SU-DHL-6 (cell line): ENCODE measurements around the gene SKIC8.

ENCODE experiments used
- H2AFZ ChIP-seq: fragments of 200-600 bp; sonication (generic); 2 replicates; pipeline ENCODE4 v1.6.1; 2014; ENCODE audit warnings: low read depth, mild to moderate bottlenecking, moderate library complexity, mixed read lengths, antibody characterized with exemption, low read length; ENCODE audit not compliant: severe bottlenecking
- H3F3A ChIP-seq: fragments of 200-600 bp; shearing (Covaris generic); 2 replicates; pipeline ENCODE4 v1.6.0; 2016; ENCODE audit warnings: antibody characterized with exemption, mild to moderate bottlenecking; ENCODE audit not compliant: insufficient read depth
- H3K27ac ChIP-seq: fragments of 200-600 bp; sonication (generic); 2 replicates; pipeline ENCODE4 v1.5.1; 2016; ENCODE audit warnings: low read depth, mild to moderate bottlenecking, low read length, moderate library complexity, mixed read lengths
- H3K27me3 ChIP-seq: fragments of 200-600 bp; sonication (generic), shearing (Covaris generic); 2 replicates; pipeline ENCODE4 v1.6.0; 2014; ENCODE audit warnings: mild to moderate bottlenecking, low read length
- H3K36me3 ChIP-seq: fragments of 200-600 bp; sonication (generic); 2 replicates; pipeline ENCODE4 v1.6.1; 2014; ENCODE audit warnings: mild to moderate bottlenecking, low read length, mixed read lengths
- H3K4me2 ChIP-seq: fragments of 300-600, 200-600 bp; shearing (Covaris generic), sonication (generic); 2 replicates; pipeline ENCODE4 v1.6.0; 2014; ENCODE audit warnings: low read length, low read depth, mild to moderate bottlenecking; ENCODE audit not compliant: poor library complexity, severe bottlenecking
- H3K4me3 ChIP-seq: fragments of 200-600 bp; sonication (generic); 2 replicates; pipeline ENCODE4 v1.5.1; 2014; ENCODE audit warnings: antibody characterized with exemption, low read length, mild to moderate bottlenecking, mixed read lengths; ENCODE audit not compliant: insufficient read depth, poor library complexity, severe bottlenecking
- H3K79me2 ChIP-seq: fragments of 200-600 bp; sonication (generic); 2 replicates; pipeline ENCODE4 v1.6.1; 2014; ENCODE audit warnings: mild to moderate bottlenecking, low read length, moderate library complexity; ENCODE audit not compliant: insufficient read depth
- H3K9ac ChIP-seq: fragments of 200-600 bp; sonication (generic); 2 replicates; pipeline ENCODE4 v1.7.0; 2014; ENCODE audit warnings: mild to moderate bottlenecking, low read length
- H3K9me2 ChIP-seq: fragments of 200-600 bp; sonication (generic); replicated peaks from 2 replicates; pipeline ENCODE4 v1.6.1; 2014; ENCODE audit warnings: low read length; ENCODE audit not compliant: insufficient read depth
- H3K9me3 ChIP-seq: fragments of 200-600 bp; sonication (generic); 2 replicates; pipeline ENCODE4 v1.6.1; 2014; ENCODE audit warnings: low read length, mixed read lengths; ENCODE audit not compliant: insufficient read depth
- H4K20me1 ChIP-seq: fragments of 200-600 bp; sonication (generic); 2 replicates; pipeline ENCODE4 v1.6.1; 2014; ENCODE audit warnings: low read depth, mild to moderate bottlenecking, antibody characterized with exemption, low read length, moderate library complexity, mixed read lengths
- EZH2phosphoT487 ChIP-seq: fragments of 200-600 bp; sonication (generic), shearing (Covaris generic); conservative IDR thresholded peaks from 2 replicates; pipeline ENCODE4 v1.6.1; 2018; ENCODE audit warnings: mild to moderate bottlenecking, antibody characterized with exemption, low read length, moderate library complexity, mixed read lengths
- TF ChIP-seq, protein P1 (sequence below): fragments of 200-600 bp; sonication (generic); IDR thresholded peaks from one replicate; pipeline ENCODE4 v1.5.1; 2017; ENCODE audit warnings: antibody characterized with exemption, mild to moderate bottlenecking, low read length, moderate library complexity; ENCODE audit not compliant: insufficient read depth, poor library complexity, severe bottlenecking

SKIC8 gene

DNA sequence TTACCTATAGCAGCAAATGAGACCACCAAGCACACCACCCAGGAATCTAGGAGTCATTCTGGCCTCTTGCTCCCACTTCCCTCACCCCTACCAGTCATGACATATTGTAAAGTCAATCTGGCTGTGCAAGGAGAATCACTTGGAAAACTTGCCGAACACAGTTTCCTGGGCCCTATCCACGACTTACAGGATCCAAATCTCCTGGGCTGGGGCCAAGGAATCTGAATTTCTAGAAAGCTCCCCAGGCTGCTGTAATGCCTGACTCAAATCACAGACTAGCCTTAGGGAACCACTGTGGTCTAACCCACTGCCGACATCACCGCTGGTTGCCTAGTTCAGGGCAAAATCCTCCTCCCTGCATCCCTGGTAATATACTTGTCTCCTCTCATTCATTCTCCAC is 36.6 kb upstream of the SKIC8 start:
- H3K27ac ChIP-seq = no peak overlapping the region
- H3F3A ChIP-seq = no peaks in the 10 kb centered on the region
- no peak overlapping the region for H2AFZ ChIP-seq
- no peaks in the 10 kb centered on the region for H3K36me3 ChIP-seq
- H3K4me2 ChIP-seq = no peak overlapping the region
- no peak overlapping the region for H3K9ac ChIP-seq
- H4K20me1 ChIP-seq = no peaks in the 10 kb centered on the region
- TF ChIP-seq EZH2phosphoT487 = no peak
- no peaks in the 10 kb centered on the region for H3K27me3 ChIP-seq
- H3K9me3 ChIP-seq = no peaks in the 10 kb centered on the region
- H3K4me3 ChIP-seq = no peak overlapping the region
- H3K9me2 ChIP-seq = no peaks in the 10 kb centered on the region
- no peaks in the 10 kb centered on the region for H3K79me2 ChIP-seq

DNA sequence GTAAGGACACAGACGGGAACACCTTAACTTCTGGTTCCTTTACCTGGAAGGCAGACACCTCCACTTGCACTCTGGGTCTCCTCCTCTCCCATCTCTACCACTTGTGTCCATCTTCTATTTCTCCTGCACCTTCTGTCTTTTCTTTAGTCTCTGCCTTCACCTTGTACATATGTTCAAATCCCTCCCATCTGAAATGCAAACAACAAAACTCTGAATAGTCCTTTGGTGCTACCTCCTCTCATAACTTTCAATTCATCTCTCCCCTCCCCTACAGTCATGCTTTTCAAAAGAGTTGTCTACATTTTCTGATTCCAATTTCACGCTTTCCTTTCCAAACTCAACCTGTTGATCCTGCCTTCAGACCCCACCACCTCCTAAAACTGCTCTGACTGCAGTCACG is 35.4 kb upstream of the SKIC8 start:
- Histone ChIP-seq H3K9me3 (no peaks in the 10 kb centered on the region), H2AFZ (no peak overlapping the region), H3K79me2 (no peaks in the 10 kb centered on the region), H3K27ac (no peak overlapping the region), H3K4me2 (no peak overlapping the region), H3K4me3 (no peak overlapping the region), H4K20me1 (no peaks in the 10 kb centered on the region), H3K27me3 (no peaks in the 10 kb centered on the region), H3K36me3 (no peaks in the 10 kb centered on the region), H3K9me2 (no peaks in the 10 kb centered on the region), H3K9ac (no peak overlapping the region), H3F3A (no peaks in the 10 kb centered on the region)
- TF ChIP-seq, protein P1, sequence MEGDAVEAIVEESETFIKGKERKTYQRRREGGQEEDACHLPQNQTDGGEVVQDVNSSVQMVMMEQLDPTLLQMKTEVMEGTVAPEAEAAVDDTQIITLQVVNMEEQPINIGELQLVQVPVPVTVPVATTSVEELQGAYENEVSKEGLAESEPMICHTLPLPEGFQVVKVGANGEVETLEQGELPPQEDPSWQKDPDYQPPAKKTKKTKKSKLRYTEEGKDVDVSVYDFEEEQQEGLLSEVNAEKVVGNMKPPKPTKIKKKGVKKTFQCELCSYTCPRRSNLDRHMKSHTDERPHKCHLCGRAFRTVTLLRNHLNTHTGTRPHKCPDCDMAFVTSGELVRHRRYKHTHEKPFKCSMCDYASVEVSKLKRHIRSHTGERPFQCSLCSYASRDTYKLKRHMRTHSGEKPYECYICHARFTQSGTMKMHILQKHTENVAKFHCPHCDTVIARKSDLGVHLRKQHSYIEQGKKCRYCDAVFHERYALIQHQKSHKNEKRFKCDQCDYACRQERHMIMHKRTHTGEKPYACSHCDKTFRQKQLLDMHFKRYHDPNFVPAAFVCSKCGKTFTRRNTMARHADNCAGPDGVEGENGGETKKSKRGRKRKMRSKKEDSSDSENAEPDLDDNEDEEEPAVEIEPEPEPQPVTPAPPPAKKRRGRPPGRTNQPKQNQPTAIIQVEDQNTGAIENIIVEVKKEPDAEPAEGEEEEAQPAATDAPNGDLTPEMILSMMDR = no peak
- no peak for TF ChIP-seq EZH2phosphoT487

DNA sequence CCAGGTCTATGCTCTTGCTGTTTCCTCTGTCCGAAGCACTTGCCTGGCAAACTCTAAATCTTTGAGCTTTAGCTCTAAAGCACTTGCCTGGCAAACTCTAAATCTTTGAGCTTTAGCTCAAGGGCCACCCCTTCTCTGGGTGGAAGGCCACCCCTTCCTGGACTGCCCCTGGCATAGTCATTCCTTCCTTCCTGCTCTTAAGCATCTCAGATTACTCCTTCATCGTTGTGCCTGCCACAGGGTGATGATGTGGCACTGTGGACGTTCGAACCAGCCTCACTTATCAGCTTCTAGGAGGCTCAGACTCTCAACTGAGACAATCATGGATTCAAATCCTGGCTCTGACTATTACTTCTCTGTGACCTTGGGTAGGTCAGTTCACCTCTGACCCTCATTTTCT is 30.2 kb upstream of the SKIC8 start:
- H3K9me2 ChIP-seq = no peaks in the 10 kb centered on the region
- no peak overlapping the region for H3K9ac ChIP-seq
- no peak overlapping the region for H3K4me2 ChIP-seq
- no peak overlapping the region for H2AFZ ChIP-seq
- TF ChIP-seq EZH2phosphoT487 = no peak
- TF ChIP-seq, protein P1 = no peak
- no peaks in the 10 kb centered on the region for H4K20me1 ChIP-seq
- H3K4me3 ChIP-seq = no peak overlapping the region
- H3K79me2 ChIP-seq = no peaks in the 10 kb centered on the region
- H3F3A ChIP-seq = no peaks in the 10 kb centered on the region
- H3K9me3 ChIP-seq = no peaks in the 10 kb centered on the region
- H3K36me3 ChIP-seq = no peaks in the 10 kb centered on the region
- no peaks in the 10 kb centered on the region for H3K27me3 ChIP-seq
- H3K27ac ChIP-seq = no peak overlapping the region

DNA sequence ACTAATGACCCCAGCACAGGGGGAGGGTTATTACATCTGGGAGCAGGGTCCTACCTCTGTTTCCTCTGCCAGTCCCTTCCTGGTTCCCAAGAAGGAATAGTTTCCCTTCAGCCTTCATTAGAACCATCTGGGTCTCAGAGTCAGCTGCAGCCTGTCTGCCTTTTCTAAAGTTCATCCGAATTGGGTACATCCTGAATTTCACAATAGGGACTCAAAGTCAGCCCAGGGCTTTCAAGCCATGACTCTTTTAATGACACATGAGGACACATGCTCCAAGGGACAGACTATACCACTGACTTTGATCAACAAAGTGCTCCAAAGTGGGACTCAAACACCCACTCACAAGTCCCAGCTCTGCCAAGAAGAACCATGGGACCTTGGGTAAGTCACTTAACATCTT is 28.1 kb upstream of the SKIC8 start:
- Histone ChIP-seq H3K4me3 (no peak overlapping the region), H3F3A (no peaks in the 10 kb centered on the region), H3K9me3 (no peaks in the 10 kb centered on the region), H3K27me3 (no peaks in the 10 kb centered on the region), H2AFZ (no peak overlapping the region), H3K4me2 (no peak overlapping the region), H3K27ac (no peak overlapping the region), H3K9ac (no peak overlapping the region), H3K36me3 (no peaks in the 10 kb centered on the region), H3K9me2 (no peaks in the 10 kb centered on the region), H4K20me1 (no peaks in the 10 kb centered on the region), H3K79me2 (no peaks in the 10 kb centered on the region)
- no peak for TF ChIP-seq EZH2phosphoT487
- TF ChIP-seq, protein P1 = no peak
